Measurements from ENCODE around the gene CYP2S1. TPM values are rescaled to one million over a fixed set of nuclear protein-coding genes. Genes with fewer than 3 reads are reported as not detected.

Gene CYP2S1
- total and polyA plus RNA-seq, 2 donors, result 0.53 to 3.9 TPM

DNA sequence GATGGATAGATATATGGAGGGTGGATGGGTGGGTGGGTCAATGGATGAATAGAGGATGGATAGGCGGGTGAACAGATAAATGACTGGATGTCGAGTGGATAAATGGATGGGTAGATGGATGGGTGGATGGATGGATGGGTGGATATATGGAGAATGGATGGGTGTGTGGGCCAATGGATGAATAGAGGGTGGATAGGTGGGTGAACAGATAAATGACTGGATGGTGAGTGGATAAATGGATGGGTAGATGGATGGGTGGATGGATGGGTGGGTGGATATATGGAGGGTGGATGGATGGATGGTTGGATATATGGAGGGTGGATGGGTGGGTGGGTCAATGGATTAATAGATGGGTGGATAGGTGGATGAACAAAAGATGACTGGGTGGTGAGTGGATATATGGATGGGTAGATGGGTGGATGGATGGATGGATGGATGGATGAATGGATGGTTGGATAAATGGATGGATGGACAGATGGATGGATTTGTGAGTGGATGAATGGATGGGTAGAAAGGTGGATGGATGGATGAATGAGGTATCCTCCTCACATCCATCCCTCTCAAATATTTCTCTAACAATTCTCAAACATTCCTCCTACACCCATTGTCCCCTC, 47.0 kb downstream of the CYP2S1 start:
- H3K4me1 ChIP-seq (ENCODE audit: insufficient read depth), result no peaks in the 10 kb centered on the region
- WGBS, result 100% methylated on average over 2 of the region's 2 CpGs
- no peak overlapping the region for H3K27ac ChIP-seq (ENCODE audit: low read depth)
- no peak overlapping the region for H3K4me3 ChIP-seq (ENCODE audit: low read depth, low read length)
- no peaks in the 10 kb centered on the region for H3K36me3 ChIP-seq (ENCODE audit: insufficient read depth)
- no peak for DNase-seq (ENCODE audit: extremely low spot score)

GRCh38 chr19:41241859-41242258, 48.8 kb downstream of the CYP2S1 start:
- H3K36me3 ChIP-seq (ENCODE audit: insufficient read depth), result no peaks in the 10 kb centered on the region
- no peak overlapping the region for H3K4me3 ChIP-seq (ENCODE audit: low read depth, low read length)
- H3K27ac ChIP-seq (ENCODE audit: low read depth), result no peak overlapping the region
- 90% methylated on average over 5 of the region's 5 CpGs for WGBS
- no peaks in the 10 kb centered on the region for H3K4me1 ChIP-seq (ENCODE audit: insufficient read depth)
- no peak for DNase-seq (ENCODE audit: extremely low spot score)

- H3K36me3 ChIP-seq (ENCODE audit: insufficient read depth), result no peaks in the 10 kb centered on the region
- DNase-seq (ENCODE audit: extremely low spot score), result no peak
- H3K4me1 ChIP-seq (ENCODE audit: insufficient read depth), result no peaks in the 10 kb centered on the region
- H3K4me3 ChIP-seq (ENCODE audit: low read depth, low read length), result no peak overlapping the region
- no peak overlapping the region for H3K27ac ChIP-seq (ENCODE audit: low read depth)
- 88% methylated on average over 4 of the region's 4 CpGs for WGBS
Measured at GRCh38 chr19:41244117-41244516, 51.1 kb downstream of the CYP2S1 start.

DNA sequence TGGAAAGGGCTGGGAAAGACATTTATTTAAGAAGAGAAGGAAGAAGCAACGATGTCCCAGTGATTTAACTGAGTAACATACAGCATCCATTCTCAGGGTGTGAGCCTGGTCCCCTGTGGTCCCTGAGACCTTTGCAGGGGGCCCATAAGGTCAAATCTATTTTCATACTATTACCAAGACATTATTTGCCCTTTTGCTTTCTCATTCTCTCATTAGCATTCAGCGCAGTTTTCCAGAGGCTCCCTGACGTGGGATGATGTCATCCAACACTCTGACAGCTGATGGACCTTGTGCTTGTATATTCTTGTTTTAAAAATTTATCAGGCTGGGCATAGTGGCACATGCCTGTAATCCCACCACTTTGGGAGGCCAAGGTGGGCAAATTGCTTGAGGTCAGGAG, 52.8 kb downstream of the CYP2S1 start:
- 85% methylated on average over 3 of the region's 3 CpGs for WGBS
- Histone ChIP-seq H3K36me3 (ENCODE audit: insufficient read depth) (no peaks in the 10 kb centered on the region), H3K4me1 (ENCODE audit: insufficient read depth) (no peaks in the 10 kb centered on the region), H3K27ac (ENCODE audit: low read depth) (no peak overlapping the region), H3K4me3 (ENCODE audit: low read depth, low read length) (no peak overlapping the region)
- no peak for DNase-seq (ENCODE audit: extremely low spot score)

DNA sequence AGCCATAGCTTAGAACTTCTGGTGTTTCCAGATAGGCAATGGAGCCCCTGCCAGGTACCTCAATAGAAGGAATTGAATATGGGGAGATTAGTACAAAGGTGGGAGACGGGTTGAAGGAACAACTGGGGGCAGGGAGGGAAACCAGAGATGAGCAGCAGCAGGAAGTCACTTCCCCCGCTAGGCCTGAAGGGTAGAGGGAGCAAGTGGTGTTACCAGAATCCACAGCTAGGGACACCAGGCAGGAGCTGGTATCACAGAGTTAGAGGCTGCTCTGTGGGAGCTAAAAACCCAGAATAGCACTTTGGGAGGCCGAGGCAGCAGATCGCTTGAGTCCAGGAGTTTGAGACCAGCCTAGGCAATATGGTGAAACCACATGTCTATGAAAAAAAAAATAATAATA, 55.9 kb downstream of the CYP2S1 start:
- 92% methylated on average over 4 of the region's 4 CpGs for WGBS
- Histone ChIP-seq H3K4me1 (ENCODE audit: insufficient read depth) (no peaks in the 10 kb centered on the region), H3K36me3 (ENCODE audit: insufficient read depth) (peaks cover 3% of the 10 kb centered on the region), H3K4me3 (ENCODE audit: low read depth, low read length) (no peak overlapping the region), H3K27ac (ENCODE audit: low read depth) (no peak overlapping the region)
- DNase-seq (ENCODE audit: extremely low spot score), result no peak

- 88% methylated on average over 9 of the region's 9 CpGs for WGBS
- Histone ChIP-seq H3K4me1 (ENCODE audit: insufficient read depth) (no peaks in the 10 kb centered on the region), H3K4me3 (ENCODE audit: low read depth, low read length) (no peak overlapping the region), H3K27ac (ENCODE audit: low read depth) (no peak overlapping the region), H3K36me3 (ENCODE audit: insufficient read depth) (peaks cover 3% of the 10 kb centered on the region)
- no peak for DNase-seq (ENCODE audit: extremely low spot score)
Measured at GRCh38 chr19:41249707-41250423, 56.8 kb downstream of the CYP2S1 start.

DNA sequence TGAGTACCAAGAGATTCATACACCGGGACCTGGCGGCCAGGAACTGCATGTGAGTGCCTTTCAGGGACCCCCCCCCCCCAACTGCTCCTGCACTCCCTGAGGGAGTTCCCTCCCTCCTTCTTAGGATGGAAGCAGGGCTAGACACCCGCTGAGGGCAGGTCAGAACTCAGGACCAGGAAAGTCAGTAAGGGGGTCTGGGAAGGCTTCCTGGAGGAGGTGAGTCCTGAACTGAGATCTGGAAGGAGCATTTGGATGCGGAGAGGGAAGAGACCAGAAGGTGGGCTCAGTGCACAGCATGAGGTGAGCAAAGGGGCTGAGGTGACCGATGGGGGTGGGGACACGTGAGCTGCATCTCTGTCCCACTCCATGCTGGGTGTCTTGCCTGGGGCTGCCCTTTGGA, 60.6 kb downstream of the CYP2S1 start:
- Histone ChIP-seq H3K36me3 (ENCODE audit: insufficient read depth) (peaks cover 3% of the 10 kb centered on the region), H3K4me3 (ENCODE audit: low read depth, low read length) (no peak overlapping the region), H3K27ac (ENCODE audit: low read depth) (no peak overlapping the region), H3K4me1 (ENCODE audit: insufficient read depth) (no peaks in the 10 kb centered on the region)
- WGBS, result 97% methylated on average over 6 of the region's 6 CpGs
- DNase-seq (ENCODE audit: extremely low spot score), result no peak

DNA sequence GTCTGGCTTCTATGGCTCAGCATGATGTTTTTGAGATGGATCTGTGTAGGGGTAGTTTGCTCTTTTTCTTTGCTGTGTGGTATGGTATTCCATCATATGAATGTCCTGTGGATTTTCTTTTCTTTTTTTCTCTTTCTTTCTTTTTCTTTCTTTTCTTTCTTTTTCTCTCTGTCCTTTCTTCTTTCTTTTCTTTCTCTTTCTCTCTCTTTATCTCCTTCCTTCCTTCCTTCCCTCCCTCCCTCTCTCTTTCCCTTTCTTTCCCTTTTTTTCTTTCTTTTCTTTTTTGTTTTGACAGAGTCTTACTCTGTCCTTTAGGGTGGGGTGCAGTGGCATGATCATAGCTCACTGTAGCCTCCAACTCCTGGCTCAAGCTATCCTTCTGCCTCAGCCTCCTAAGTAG, 62.2 kb downstream of the CYP2S1 start:
- H3K36me3 ChIP-seq (ENCODE audit: insufficient read depth), result peaks cover 3% of the 10 kb centered on the region

More for the DNA sequence above, 62.2 kb downstream of the CYP2S1 start:
- H3K4me3 ChIP-seq (ENCODE audit: low read depth, low read length), result no peak overlapping the region
- no peak overlapping the region for H3K27ac ChIP-seq (ENCODE audit: low read depth)
- DNase-seq (ENCODE audit: extremely low spot score), result no peak
- H3K4me1 ChIP-seq (ENCODE audit: insufficient read depth), result no peaks in the 10 kb centered on the region

Other genes with a start within 250 kb of the CYP2S1 start
- gene CYP2B6, start 201.9 kb upstream of the CYP2S1 start, total RNA-seq, result not detected
- gene CYP2B6, start 201.9 kb upstream of the CYP2S1 start, polyA plus RNA-seq, result 0.38 TPM
- gene CYP2A13, start 104.8 kb upstream of the CYP2S1 start, total RNA-seq, result not detected
- gene CYP2A13, start 104.8 kb upstream of the CYP2S1 start, polyA plus RNA-seq, result 0.05 TPM
- not detected for gene CYP2F1, start 78.8 kb upstream of the CYP2S1 start, total RNA-seq
- not detected for gene CYP2F1, start 78.8 kb upstream of the CYP2S1 start, polyA plus RNA-seq
- 53.7 TPM for gene AXL, start 26.0 kb downstream of the CYP2S1 start, total RNA-seq
- 55.0 TPM for gene AXL, start 26.0 kb downstream of the CYP2S1 start, polyA plus RNA-seq
- 79.3 TPM for gene HNRNPUL1, start 71.2 kb downstream of the CYP2S1 start, total RNA-seq
- 123 TPM for gene HNRNPUL1, start 71.2 kb downstream of the CYP2S1 start, polyA plus RNA-seq
- 7.2 TPM for gene CCDC97, start 117.0 kb downstream of the CYP2S1 start, total RNA-seq
- 18.0 TPM for gene CCDC97, start 117.0 kb downstream of the CYP2S1 start, polyA plus RNA-seq
- gene TGFB1, start 160.7 kb downstream of the CYP2S1 start, total RNA-seq, result 9.2 TPM
- gene TGFB1, start 160.7 kb downstream of the CYP2S1 start, polyA plus RNA-seq, result 58.9 TPM
- 1.9 TPM for gene B9D2, start 170.9 kb downstream of the CYP2S1 start, total RNA-seq
- gene B9D2, start 170.9 kb downstream of the CYP2S1 start, polyA plus RNA-seq, result 10.0 TPM
- gene TMEM91, start 183.3 kb downstream of the CYP2S1 start, total RNA-seq, result 6.6 TPM
- 36.2 TPM for gene TMEM91, start 183.3 kb downstream of the CYP2S1 start, polyA plus RNA-seq
- gene EXOSC5, start 204.1 kb downstream of the CYP2S1 start, total RNA-seq, result 11.2 TPM
- 31.0 TPM for gene EXOSC5, start 204.1 kb downstream of the CYP2S1 start, polyA plus RNA-seq
- 25.8 TPM for gene BCKDHA, start 204.6 kb downstream of the CYP2S1 start, total RNA-seq
- 47.0 TPM for gene BCKDHA, start 204.6 kb downstream of the CYP2S1 start, polyA plus RNA-seq
- gene B3GNT8, start 234.2 kb downstream of the CYP2S1 start, total RNA-seq, result 0.69 TPM
- 4.5 TPM for gene B3GNT8, start 234.2 kb downstream of the CYP2S1 start, polyA plus RNA-seq
- gene DMAC2, start 246.7 kb downstream of the CYP2S1 start, total RNA-seq, result 15.2 TPM
- 77.4 TPM for gene DMAC2, start 246.7 kb downstream of the CYP2S1 start, polyA plus RNA-seq
- not detected for gene ERICH4, start 249.9 kb downstream of the CYP2S1 start, total RNA-seq
- not detected for gene ERICH4, start 249.9 kb downstream of the CYP2S1 start, polyA plus RNA-seq